CD4-positive, alpha-beta T cell treated with Interleukin-2 at 100 ng/mL for 4 hours (primary cell): ENCODE measurements around the gene ENPP5.
"Not testable (repeated sequence)": the region's sequence is repeated elsewhere in the genome, so short reads cannot be mapped to it uniquely, and the experiment has no call there.

Source experiments
- DNase-seq: peaks from one replicate; pipeline ENCODE4 v3.0.0-alpha.2; 2020; ENCODE audit warnings: low spot score

ENPP5 gene

DNA sequence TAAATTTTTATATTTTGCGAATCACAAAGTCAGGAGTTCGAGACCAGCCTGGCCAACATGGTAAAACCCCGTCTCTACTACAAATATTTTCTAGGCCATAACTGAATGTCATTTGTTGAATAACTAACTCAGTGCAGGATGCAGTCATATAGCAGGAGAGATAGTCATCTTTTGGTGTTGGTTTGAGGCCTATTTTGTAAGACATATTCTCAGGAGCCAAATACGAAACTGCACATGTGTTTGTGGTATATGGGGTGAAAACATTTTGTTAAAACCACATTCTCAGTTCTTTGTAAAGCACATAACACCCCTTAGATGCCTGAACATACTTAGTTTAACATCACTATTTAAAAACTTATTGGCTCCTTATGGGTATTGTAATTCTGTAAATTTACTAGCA, 4.7 kb upstream of the ENPP5 start:
- DNase-seq: peak; percentile 56

DNA sequence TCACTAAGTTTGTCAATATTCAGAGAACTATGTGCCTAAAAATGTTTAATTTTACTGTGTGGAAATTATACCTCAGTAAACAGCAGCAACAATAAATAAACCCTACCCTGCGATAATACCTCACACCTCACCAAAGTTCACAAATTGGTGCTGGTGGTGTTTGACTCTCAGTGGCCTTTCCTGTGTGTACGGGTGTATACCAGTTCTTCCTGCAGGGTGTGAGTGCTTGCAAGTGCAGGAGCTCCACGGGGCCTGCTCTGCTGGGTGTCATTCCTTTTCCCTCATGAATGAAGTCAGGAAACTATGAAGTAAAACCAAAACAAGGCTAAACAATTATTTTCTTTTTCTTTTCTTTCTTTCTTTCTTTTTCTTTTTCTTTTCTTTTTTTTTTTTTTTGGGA, 4.1 kb upstream of the ENPP5 start:
- peak; percentile 17 for DNase-seq

DNA sequence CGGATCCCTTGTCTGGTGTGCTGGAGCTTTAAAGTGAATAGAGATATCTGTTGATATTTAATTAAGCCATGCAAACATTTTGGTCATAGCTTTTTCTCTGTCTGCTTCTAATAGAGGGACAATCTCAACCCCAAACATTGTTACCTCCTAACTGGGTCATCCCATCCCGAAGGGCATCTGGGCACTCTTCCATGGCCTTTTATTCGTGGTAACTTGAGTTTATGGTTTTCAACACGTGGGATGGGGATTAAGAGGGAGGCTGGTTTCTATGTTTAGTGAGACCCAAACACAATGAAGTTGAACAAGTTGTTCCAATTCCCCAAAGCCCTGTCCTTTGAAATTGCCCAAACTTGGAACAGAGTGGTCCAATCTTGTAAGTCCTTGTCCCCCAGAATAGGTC, 1.4 kb upstream of the ENPP5 start:
- DNase-seq: no peak

DNA sequence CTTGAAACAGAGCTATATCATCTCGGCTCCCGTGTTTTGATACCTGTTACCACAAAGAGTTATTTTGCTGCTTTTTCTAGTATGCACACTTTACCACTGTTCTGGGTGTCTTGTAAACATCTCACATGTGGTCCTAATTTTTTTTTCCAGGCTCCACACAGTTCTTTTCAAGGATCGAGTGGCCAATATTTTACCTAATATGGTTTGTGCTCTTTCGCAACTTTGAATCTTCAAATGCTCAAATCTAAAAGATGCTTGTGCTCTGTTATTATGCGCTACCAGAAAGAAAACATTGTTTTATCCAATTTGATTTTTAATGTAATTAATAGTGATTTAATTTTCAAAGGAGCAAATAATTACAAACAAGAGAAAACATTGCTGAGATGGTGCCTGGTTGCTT, 10.7 kb downstream of the ENPP5 start:
- no peak for DNase-seq

DNA sequence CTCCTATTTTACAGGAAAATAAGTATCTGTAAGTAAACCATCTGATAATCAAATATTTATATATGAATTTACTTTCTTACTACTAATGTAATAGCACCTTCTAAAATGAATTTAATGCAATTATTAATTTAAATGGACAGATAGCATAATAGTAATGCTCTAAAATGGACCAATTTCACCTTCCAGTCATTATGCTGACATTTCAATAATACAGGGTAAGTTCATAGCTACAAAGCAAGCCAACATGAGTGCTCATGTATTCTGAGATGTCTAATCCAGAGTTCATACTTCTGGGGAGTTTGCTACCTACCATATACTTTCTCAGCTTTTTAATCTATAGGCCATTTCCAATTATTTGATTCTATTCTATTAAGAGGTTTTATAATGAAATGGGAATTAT, 11.6 kb downstream of the ENPP5 start:
- DNase-seq: no peak

DNA sequence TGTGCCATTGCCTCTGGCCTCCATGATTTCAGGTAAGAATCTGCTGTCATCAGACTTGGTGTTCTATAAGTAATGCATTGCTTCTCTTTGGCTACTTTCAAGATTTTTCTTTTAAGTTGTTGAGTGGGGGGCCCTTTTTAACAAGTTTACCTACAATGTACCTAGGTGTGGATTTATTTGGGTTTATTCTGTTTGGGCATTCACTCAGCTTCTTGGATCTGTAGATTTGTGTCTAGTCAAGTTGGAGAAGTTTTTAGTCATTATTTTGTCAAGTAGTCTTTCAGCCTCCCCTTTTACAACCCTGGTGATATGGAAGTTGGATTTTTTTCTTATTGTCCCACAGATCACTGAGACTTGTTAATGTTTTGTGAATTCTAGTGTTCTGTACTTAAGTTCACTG, 14.1 kb downstream of the ENPP5 start:
- DNase-seq: no peak

DNA sequence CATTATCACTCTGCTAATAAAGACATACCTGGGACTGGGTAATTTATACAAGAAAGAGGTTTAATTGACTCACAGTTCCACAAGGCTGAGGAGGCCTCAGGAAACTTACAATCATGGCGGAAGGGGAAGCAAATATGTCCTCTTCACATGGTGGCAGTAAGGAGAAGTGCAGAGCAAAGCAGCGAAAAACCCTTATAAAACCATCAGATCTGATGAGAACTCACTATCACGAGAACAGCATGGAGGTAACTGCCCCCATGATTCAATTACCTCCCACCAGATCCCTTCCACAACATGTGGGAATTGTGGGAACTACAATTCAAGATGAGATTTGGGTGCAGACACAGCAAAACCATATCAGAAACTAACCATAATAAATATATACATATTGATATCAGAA, 21.7 kb downstream of the ENPP5 start:
- not testable (repeated sequence) for DNase-seq

DNA sequence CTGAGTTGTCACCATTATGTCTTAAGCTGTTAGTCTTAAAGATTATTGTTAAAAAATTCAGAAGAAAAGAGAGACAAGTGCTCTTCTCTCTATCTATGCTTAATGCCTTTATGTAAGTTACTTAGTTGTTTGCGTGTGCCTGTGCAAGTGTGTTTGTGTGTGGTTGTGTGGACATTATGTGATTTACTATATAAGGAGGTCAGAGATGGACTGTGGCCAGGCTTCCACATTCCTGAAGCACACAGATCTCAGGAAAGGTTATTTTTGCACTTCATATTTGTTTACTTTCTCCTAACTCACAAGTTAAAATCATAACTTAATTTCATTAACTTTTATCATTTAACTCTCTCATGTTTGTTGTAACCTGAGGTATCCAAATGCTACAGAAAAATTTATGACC, 26.5 kb downstream of the ENPP5 start:
- no peak for DNase-seq

DNA sequence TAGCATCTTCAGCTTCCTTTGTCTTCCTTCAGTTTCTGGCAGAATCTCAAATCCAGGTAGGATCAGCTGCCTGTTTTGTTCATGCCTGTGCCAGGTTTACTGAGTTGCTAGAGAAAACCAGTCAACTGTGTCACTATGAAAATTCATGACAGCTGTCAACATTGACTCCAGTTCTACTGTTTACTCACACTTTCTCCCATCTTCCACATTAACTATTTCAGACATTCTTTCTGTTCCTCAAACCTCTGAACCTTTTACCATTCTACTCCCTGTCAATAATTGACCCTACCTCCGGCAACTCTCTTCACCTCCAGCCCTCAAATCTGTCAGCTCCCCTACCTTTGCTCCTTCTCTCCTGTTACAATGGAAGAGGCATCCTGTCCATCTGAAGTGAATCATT, 32.5 kb downstream of the ENPP5 start:
- DNase-seq: no peak

DNA sequence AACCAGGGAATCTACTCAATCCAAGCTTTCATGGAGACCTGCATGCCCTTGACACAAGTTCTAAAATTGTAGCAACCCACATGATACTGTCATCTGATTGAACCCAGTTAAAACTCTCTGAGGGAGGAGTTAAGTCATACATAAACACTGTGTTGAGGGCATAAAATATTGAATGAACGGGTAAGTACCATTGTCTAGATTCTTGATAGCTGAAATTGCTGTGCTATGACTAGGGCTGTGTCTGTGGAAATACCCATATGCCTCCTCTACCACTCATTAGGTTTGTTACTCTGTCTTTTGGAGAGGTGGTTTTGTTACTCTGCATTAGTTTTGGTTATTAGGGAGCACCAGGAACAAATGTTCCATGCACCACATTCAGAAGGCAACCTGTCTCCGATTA, 33.4 kb downstream of the ENPP5 start:
- no peak for DNase-seq

DNA sequence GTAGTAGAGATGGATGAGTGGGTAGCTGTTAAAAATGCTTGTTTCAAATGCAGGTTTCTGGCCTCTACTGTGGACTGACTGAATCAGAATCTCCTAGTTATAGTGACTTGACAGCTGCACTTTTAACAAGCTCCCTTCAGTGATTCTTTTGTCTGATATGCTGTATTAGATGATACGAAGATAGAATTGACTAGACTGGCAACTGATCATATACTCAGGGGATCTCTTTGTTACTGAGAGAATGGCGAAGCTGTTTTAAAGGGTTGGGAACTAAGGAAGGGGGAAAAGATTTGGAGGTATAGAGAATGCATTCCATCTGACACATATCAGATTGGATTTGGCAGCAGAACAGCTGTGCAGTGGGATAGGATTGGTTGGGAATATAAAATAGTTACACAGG, 33.9 kb downstream of the ENPP5 start:
- DNase-seq: no peak

DNA sequence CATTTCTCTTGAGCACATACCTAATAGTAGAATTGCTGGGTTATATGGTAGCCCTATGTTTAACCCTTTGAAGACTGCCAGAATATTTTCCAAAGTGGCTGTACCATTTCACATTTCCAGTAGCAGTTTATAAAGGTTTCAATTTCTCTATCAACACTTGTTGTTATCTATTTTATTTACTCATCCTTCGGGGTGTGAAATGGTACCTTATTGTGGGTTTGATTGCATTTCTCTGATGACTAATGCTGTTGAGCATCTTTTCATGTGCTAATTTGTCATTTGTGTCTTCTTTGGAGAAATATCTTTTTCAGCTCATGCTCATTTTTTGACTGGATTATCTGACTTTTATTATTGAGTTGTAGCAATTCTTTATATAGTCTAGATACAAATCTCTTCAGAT, 35.6 kb downstream of the ENPP5 start:
- DNase-seq: peak; percentile 14

DNA sequence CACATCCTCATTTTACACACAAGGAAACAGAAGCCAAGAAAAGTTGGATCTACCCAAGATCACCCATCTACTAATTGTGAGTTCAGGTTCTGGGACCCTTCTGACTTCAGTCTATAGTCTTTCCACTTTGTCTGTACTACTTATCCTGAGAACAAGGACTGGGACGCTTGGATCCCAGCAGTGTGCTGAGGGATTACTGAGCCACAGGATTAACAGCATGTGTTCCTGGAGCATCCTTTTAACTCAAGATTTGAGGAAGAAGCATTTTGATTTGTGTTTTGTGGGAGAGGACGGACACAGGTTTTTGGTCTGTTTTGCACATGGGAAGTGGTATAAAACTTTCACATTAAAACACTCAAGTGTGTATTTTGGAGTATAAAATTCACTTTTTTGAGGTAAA, 36.6 kb downstream of the ENPP5 start:
- DNase-seq: no peak

DNA sequence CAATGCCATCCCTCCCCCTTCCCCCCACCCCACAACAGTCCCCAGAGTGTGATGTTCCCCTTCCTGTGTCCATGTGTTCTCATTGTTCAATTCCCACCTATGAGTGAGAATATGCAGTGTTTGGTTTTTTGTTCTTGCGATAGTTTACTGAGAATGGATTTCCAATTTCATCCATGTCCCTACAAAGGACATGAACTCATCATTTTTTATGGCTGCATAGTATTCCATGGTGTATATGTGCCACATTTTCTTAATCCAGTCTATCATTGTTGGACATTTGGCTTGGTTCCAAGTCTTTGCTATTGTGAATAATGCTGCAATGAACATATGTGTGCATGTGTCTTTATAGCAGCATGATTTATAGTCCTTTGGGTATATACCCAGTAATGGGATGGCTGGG, 39.5 kb downstream of the ENPP5 start:
- not testable (repeated sequence) for DNase-seq

DNA sequence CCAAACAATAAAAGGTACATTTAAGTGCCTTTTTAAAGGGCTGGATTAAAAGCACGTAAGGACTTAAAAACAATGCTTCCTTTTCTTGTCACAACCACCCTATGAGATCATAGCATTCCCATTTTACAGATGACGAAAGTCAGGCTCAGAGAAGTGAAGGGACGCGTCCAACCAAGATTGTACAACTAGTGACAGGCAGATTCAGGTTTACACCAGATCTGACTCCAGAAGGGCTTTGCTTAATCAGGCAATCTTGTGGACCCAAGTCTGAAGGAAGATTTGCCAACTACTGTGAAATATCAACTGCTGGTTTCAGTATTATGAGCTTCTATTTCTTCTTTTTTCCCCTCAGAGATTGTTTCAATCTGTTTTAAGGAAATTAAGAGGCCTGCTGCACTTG, 40.1 kb downstream of the ENPP5 start:
- DNase-seq: no peak

DNA sequence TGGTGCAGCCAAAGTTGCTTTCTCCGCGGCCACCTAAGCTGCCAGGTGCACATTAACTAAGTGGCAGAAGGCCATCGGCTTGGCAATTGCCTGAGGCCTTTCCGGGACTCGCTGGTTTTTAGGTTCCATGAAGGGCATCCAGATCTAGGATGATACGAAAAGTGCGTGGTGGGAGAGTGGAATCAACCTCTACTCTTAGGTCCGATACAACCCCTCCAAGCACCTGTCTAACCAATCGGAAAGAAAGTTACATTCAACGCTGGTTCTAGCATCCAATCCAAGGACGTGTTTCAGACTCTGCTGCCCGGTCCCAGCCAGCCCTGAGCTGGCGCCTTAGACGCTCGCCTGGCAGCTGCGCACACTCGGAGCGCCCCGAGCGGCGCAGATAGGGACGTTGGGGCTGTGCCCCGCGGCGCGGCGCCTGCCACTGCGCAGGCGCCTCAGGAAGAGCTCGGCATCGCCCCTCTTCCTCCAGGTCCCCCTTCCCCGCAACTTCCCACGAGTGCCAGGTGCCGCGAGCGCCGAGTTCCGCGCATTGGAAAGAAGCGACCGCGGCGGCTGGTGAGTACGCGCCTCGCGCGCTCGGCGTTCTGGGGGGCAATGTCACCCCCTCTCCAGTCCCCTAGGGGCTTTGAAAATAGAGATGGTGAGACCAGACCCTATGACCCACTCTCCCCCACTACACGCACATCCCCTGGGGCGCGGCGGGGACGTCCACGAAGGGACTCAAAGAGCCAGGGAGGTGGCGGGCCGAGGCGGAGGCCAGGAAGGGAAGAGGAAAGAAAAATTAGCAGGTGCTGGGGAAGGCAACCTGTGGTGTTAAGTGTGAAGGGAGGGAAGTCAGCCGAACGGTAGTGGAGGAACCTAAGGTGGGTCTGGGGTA, 40.9 kb downstream of the ENPP5 start, which contains the start of gene ENPP4:
ENPP4 (plus strand) TSS at position 361 of the 883 bp plus-strand sequence. CDS start 9,595 bp downstream, outside the sequence.
- DNase-seq: peak; percentile 97

DNA sequence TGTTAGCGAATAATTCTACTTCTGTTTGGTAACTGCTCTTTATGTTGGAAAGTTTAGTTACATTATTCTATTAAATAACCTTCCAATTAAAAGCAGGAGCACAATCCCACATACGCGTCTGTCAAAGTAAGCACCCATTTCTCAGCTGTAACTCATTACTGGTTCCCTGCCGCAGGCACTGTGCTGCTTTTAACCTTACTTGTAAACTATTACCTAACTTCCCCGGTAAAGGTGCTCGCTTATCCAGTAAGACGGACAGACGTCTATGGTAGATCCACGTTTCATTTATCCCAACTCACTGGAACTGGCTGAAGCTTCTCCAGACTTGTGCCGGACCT, 41.5 kb downstream of the ENPP5 start:
- DNase-seq: no peak

DNA sequence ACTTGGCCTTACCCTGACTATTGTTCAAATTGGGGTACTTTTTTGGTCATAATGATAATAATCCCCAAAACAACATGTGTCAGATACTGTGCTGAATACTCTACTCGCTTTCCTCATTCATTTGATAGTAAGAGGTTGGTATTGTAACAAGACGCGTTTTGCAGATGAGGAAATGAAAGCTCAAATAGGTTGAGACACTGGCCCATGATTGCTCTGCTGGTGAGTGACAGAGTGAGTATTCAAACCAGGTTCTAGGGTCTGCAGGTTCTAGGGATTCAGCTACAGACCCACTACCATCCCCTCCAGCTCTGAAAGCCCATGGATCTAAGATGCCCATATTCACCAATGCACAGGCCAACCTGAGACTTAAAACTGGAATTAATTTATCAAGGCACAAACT, 42.3 kb downstream of the ENPP5 start:
- no peak for DNase-seq

DNA sequence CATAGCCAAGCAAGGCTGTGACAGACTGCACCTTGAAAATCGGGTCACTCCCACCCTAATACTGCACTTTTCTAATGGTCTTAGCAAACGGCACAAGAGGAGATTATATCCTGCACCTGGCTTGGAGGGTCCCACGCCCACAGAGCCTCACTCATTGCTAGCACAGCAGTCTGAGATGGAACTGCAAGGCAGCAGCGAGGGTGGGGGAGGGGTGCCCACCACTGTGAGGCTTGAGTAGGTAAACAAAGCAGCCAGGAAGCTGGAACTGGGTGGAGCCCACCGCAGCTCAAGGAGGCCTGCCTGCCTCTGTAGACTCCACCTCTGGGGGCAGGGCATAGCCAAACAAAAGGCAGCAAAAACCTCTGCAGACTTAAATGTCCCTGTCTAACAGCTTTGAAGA, 51.1 kb downstream of the ENPP5 start:
- not testable (repeated sequence) for DNase-seq

DNA sequence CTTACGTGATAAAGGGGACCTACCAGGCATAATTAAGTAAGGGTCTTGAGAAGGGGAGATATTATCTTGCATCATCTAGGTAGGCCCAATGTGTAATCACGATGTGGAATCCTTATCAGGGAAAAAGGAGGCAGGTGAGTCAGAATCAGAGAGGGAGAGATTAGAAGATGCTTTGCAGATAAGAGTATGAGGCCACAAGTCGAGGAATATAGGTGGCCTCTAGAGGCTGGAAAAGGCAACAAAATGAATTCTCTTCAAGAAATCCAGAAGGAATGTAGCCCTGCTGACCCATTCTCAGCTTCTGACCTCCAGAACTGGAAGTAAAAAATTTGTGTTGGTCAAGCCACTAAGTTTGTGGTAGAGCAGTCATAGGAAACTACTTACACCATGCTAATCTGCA, 51.9 kb downstream of the ENPP5 start:
- no peak for DNase-seq

DNA sequence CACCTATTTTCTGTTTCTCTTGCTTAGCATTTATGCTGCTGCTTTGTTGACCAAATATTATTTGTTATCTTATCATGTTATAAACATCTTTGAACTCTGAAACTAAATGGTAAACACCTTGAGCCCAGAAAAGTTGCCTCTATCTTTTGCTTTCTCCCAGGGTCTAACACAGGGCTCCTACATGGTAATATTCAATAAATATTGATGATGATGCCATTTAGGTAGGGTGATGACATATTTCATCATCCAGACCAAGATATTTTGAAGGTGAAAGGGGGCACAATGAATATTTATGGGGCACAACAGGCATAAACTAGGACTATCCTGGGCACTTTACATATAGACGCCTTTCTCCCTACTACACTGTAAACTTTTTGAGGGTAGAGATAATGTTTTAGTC, 52.6 kb downstream of the ENPP5 start:
- no peak for DNase-seq

DNA sequence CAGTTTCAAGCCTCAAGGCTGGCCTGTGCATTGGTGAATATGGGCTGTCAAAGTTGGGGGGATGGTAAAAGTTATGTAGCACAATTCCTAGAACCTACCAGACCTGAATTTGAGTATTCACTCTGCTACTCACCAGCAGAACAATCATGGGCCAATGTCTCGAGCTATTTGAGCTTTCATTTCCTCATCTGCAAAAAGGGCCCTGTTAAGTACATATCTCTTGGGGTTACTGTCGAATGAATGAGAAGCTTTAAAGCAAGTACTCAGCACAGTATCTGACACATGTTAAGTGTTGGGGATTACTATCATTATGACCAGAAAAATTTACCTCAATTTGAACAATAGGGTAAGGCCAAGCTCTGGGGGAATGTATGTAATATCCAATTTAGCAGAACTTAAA, 54.5 kb downstream of the ENPP5 start:
- no peak for DNase-seq

DNA sequence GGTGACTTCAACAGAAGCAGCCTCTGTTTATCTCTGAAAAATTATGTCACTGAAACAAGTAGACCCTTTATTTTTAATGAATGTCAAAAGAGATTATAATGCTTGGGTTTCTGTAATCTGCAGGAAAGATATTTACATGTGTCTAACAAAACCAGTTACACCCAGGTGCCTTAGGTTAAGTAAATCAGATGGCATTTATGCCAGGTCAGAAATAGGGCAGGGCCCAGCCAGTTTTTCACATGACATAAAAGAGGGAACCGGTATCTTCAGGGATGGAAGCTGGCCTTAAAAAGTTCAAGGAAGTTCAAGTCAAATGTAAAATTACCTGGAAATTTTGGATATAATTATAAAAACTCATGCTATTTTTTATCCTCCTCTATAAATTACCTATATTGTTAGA, 55.1 kb downstream of the ENPP5 start:
- DNase-seq: no peak

DNA sequence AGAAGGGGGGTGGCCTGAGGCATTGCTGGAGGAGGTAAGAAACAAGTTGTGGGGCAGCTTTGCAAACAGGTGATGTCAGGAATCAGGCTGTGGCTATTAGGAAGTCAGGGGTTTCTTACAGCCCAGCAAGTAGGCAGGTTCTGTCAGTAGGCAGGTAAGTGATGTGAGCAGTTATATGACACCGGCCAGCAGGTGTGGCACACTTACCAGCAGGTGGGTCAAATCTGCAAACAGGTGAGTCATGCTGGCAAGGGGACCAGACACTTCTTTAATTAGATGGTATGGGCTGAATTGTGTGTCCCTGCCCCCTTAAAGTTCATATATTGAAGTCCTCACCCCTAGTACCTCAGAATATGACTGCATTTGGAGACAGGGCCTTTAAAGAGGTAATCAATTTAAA, 57.4 kb downstream of the ENPP5 start:
- no peak for DNase-seq
